HG03175 (cell line): ENCODE data around the gene SLC25A27.

ENCODE experiments used
- ATAC-seq: cut with Tn5 transposase; IDR thresholded peaks from one replicate; pipeline ENCODE4 v1.9.1; 2021; ENCODE audit warnings: mild to moderate bottlenecking, moderate library complexity; ENCODE audit not compliant: unreplicated experiment

SLC25A27 gene

GRCh38 chr6:46651006-46651405, 1.8 kb upstream of the SLC25A27 start:
- ATAC-seq, result no peak

GRCh38 chr6:46651816-46652215, 959 bp upstream of the SLC25A27 start:
- ATAC-seq, result no peak

GRCh38 chr6:46652232-46652602, 558 bp upstream of the SLC25A27 start:
- no peak for ATAC-seq

- no peak for ATAC-seq
Measured at GRCh38 chr6:46653439-46654195, 842 bp downstream of the SLC25A27 start.

- ATAC-seq, result no peak
Measured at GRCh38 chr6:46655803-46656202, 3.0 kb downstream of the SLC25A27 start.

- ATAC-seq, result no peak
Measured at GRCh38 chr6:46657642-46658041, 4.9 kb downstream of the SLC25A27 start.

- ATAC-seq, result no peak
Measured at GRCh38 chr6:46661483-46661882, 8.7 kb downstream of the SLC25A27 start.

GRCh38 chr6:46667377-46667776, 14.6 kb downstream of the SLC25A27 start:
- ATAC-seq, result no peak

GRCh38 chr6:46674410-46674809, 21.6 kb downstream of the SLC25A27 start:
- no peak for ATAC-seq

GRCh38 chr6:46676604-46677313, 24.0 kb downstream of the SLC25A27 start:
- no peak for ATAC-seq

- ATAC-seq, result no peak
Measured at GRCh38 chr6:46677314-46677654, 24.5 kb downstream of the SLC25A27 start.

GRCh38 chr6:46684771-46685170, 32.0 kb downstream of the SLC25A27 start:
- no peak for ATAC-seq

- ATAC-seq, result no peak
Measured at GRCh38 chr6:46687619-46688097, 34.9 kb downstream of the SLC25A27 start, which contains the start of gene TDRD6. Gene TDRD6 (plus strand): TSS chr6:46687885. CDS start chr6:46688129, 244 bp downstream.

- ATAC-seq, result no peak
Measured at GRCh38 chr6:46688117-46688965, 35.6 kb downstream of the SLC25A27 start.

GRCh38 chr6:46688966-46689335, 36.2 kb downstream of the SLC25A27 start:
- ATAC-seq, result no peak

- ATAC-seq, result no peak
Measured at GRCh38 chr6:46689657-46690056, 36.9 kb downstream of the SLC25A27 start.

GRCh38 chr6:46690141-46690755, 37.5 kb downstream of the SLC25A27 start:
- no peak for ATAC-seq

- no peak for ATAC-seq
Measured at GRCh38 chr6:46690911-46691451, 38.2 kb downstream of the SLC25A27 start.

- ATAC-seq, result no peak
Measured at GRCh38 chr6:46699970-46700369, 47.2 kb downstream of the SLC25A27 start.

- ATAC-seq, result no peak
Measured at GRCh38 chr6:46704562-46704961, 51.8 kb downstream of the SLC25A27 start.

- no peak for ATAC-seq
Measured at GRCh38 chr6:46706464-46706863, 53.7 kb downstream of the SLC25A27 start.
